Left forelimb (tissue), 1 donor: ENCODE results near the gene TP53TG3C.
"Not testable (repeated sequence)": the region's sequence is repeated elsewhere in the genome, so short reads cannot be mapped to it uniquely, and the experiment has no call there.

ENCODE experiments used
- DNase-seq: peaks from one replicate; pipeline ENCODE4 v3.0.0-alpha.2; 2018; ENCODE audit warnings: low spot score

Gene TP53TG3C, protein sequence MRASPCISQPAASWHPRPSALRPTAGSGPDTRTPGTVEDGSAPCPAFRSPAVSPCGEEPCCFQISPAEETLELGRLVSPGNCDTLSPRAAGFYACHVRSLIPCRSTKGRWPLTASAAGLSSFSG

DNA sequence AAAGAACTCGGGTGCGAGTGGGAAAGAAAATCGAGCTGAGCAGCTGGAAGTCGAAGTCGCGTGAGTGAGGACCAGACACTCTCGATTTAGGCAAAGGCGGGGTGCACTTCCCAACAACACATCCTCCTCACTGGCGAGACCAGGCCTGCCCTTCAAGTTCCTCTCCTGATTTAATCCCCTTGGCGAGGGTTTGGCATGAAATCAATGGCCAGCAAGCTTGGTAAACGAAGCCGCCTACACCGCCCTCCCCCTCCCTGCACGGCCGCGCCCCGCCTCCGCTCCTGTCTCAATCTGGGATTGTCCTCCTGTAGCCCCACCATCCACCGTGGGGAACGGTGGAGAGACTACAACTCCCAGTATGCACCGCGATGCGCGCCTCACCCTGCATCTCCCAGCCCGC lies at the start of gene TP53TG3C:
TSS of gene TP53TG3C (plus strand) at position 301 of the 400 bp plus-strand sequence. CDS start at position 369, 68 bp downstream.
- DNase-seq, result not testable (repeated sequence)
